Erythroblast (primary cell): ENCODE data around the gene SLC7A4.

ENCODE experiments used
- GATA1 ChIP-seq: IDR thresholded peaks from 2 replicates; pipeline ENCODE4 v1.6.1; 2011; ENCODE audit warnings: low read depth, mild to moderate bottlenecking, control low read depth, low read length, moderate library complexity
- POLR2A ChIP-seq: IDR thresholded peaks from 2 replicates; pipeline ENCODE4 v1.6.1; 2011; ENCODE audit warnings: mild to moderate bottlenecking, low read length

DNA sequence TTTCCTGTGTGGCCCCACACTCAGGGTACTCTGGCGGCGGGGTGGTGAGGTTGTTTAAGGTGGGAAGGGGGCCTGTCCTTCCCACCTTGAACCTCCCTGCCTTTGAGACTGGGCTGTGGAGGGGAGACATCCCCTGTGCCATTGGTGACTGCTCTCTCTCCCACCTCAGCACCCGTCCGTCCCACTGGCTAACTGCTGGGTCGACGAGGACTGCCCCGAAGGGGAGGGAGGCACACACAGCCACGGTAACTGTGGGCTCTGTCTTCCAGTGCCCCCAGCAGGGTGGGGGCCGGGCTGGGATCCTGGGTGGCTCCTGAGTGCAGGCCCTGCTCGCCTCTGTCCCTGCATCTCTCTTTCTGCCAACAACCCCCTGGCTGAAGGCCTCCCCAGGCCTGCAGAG is 9.9 kb downstream of the SLC7A4 start:
- TF ChIP-seq POLR2A = no peak
- no peak for TF ChIP-seq GATA1
